HG02623 (cell line): ENCODE measurements around the gene MRPL43.
"Not testable (repeated sequence)": the region's sequence is repeated elsewhere in the genome, so short reads cannot be mapped to it uniquely, and the experiment has no call there.

Source experiments
- ATAC-seq: cut with Tn5 transposase; IDR thresholded peaks from one replicate; pipeline ENCODE4 v1.9.1; 2021; ENCODE audit warnings: moderate library complexity; ENCODE audit not compliant: unreplicated experiment

The MRPL43 gene

DNA sequence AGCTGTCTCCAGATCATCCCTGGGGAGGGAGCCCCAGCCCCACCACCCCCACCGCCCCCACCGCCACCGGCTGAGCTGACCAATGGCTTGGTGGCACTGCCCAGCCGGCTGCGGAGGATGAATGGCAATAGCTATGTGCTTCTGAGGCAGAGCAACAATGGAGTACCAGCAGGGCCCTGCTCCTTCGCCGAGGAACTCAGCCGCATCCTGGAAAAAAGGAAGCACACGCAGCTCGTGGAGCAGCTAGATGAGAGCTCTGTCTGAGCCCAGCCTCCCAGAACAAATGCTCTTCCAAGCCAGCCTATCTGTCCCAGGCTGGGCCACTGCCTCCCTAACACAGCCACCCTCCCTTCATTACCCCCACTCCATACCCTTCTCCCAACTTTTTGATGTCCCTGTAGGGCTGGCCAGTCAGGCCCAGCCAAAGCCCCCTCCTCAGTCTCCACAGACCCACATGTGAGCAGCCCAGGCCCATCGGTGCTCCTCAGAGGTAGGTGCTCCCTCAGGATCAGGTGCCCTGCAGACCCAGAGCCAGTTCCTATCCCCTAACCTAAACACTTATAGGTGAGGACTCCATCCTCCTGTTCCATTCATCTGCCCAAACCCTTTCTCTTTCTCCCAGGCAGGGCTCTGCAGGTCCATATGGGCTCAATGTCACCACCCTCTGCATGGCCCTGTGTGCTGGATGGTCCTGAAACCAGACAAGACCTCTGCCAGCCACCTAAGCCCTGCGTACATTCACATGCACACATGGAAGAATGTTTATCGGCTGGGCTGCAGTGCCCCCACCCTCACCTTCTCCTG lies 3.2 kb downstream of the MRPL43 start:
- ATAC-seq = no peak

DNA sequence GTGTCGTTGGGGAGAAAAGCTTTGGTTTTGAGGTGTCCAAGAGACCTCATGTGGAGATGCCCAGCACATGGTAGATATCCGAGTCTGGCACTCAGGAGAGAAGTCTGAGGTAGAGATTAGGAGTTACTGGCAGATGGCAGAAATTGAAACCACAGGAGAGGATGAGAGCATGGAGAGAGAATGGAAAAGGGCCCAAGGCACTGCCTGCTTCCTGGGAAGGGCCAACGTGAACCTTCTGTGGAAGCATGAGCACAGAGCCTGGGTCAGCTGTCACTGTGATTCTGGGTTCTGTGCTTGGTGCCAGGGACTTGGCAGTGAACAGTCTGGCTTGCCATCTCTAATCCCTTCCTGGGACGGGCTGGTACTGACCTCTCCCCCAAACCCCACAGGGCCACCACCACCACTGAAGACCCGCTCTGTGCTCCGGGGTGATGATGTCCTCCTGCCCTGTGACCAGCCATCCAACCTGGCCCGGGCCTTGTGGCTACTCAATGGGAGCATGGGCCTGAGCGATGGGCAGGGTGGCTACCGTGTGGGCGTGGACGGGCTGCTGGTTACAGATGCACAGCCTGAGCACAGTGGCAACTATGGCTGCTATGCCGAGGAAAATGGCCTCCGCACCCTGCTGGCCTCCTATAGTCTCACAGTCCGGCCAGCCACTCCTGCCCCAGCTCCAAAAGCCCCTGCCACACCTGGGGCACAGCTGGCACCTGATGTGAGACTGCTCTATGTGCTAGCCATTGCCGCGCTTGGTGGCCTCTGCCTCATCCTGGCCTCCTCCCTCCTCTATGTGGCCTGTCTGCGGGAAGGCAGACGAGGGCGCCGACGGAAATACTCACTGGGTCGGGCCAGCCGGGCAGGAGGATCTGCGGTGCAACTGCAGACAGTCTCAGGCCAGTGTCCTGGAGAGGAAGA lies 4.1 kb downstream of the MRPL43 start:
- ATAC-seq = no peak

- ATAC-seq = no peak
Measured at GRCh38 chr10:100981178-100981772, 6.0 kb downstream of the MRPL43 start.

- ATAC-seq = no peak
Measured at GRCh38 chr10:100980711-100981110, 6.6 kb downstream of the MRPL43 start.

DNA sequence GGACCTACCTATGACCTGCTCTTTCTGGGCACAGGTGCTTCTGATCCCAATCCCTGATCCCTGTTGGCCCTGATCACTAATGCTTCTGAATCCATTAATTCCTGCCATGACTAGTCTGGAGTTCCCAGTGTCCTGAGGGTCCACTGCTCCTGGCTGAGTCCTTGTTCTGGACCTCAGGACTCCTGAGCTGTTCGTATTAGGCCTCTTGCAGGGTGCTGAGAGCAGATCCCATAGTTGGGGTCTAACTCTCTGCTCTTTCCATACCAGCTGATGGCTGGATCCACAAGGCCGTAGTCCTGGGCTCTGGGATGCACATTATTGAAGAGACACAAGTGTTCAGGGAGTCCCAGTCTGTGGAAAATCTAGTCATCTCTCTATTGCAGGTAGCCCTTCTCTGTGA lies 7.0 kb downstream of the MRPL43 start:
- no peak for ATAC-seq

- no peak for ATAC-seq
Measured at GRCh38 chr10:100979791-100980272, 7.5 kb downstream of the MRPL43 start.

DNA sequence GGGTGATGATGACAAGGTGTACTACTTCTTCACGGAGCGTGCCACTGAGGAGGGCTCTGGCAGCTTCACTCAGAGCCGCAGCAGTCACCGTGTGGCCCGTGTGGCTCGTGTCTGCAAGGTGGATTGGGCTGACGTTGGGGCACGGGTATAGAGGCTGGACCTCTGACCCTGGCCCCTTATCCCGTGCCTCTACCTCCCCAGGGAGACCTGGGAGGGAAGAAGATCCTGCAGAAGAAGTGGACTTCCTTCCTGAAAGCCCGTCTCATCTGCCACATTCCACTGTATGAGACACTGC lies 8.4 kb downstream of the MRPL43 start:
- no peak for ATAC-seq

GRCh38 chr10:100978121-100978900 lies 9.0 kb downstream of the MRPL43 start:
- no peak for ATAC-seq

GRCh38 chr10:100977436-100977835 lies 9.9 kb downstream of the MRPL43 start:
- ATAC-seq = no peak

GRCh38 chr10:100976906-100977305 lies 10.4 kb downstream of the MRPL43 start:
- no peak for ATAC-seq

DNA sequence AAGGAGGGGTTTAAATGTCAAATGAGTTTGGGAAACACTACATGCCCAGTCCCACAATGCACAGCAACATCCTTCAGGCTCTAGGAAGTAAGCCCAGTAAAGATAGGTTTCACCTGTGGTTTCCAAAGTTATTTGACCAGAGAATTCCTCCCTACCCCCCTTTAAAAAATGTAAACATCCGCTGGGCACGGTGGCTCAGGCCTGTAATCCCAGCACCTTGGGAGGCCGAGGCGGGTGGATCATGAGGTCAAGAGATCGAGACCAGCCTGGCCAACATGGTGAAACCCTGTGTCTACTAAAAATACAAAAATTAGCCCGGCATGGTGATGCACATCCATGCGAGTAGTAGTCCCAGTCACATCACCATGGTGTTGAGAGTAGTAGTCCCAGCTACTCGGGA lies 11.9 kb downstream of the MRPL43 start:
- ATAC-seq = not testable (repeated sequence)

GRCh38 chr10:100972904-100973535 lies 14.3 kb downstream of the MRPL43 start:
- ATAC-seq = no peak

- no peak for ATAC-seq
Measured at GRCh38 chr10:100972115-100972903, 15.0 kb downstream of the MRPL43 start.

DNA sequence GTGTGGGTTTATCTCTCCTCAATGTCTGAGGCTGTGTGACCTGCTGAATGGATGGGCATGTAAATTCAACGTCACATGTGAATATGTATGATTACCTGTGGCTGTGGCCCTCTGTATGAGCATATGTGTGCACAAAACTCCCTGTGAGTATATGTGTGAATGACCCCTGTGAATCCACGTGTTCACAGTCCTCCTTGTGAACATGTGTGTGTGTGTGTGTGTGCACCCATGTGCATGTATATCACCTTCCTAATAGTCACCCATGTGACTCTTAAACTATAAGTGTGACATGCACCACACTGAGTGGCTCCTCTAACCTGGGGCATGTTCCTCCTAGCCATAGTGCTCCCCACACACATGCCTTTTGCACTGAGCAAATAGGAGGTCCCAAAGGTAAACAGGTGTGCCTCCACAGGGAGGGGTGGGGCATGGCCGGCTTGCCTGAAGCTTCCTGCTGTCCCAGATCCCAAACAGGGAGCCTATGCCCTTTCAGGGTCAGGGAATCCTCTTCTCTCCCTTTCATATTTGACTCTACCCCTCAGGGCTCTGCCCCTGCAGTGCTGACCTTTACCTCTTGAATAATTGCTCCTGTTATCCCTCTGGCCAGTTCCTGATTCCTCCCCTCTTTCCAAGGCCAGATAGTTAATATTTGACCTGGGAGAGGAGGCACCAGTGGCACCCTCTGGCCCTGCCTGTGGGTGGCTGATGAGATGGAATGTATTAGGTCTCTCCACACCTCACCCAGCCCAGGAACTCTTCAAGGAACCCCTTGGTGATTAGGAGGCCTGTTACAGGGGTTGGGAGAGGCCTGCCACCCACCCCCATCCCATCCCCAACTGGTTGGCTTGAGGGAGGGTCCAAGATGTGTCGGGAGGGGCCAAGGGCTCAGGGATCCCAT lies 16.1 kb downstream of the MRPL43 start:
- ATAC-seq = no peak

- no peak for ATAC-seq
Measured at GRCh38 chr10:100970076-100970913, 17.0 kb downstream of the MRPL43 start.

DNA sequence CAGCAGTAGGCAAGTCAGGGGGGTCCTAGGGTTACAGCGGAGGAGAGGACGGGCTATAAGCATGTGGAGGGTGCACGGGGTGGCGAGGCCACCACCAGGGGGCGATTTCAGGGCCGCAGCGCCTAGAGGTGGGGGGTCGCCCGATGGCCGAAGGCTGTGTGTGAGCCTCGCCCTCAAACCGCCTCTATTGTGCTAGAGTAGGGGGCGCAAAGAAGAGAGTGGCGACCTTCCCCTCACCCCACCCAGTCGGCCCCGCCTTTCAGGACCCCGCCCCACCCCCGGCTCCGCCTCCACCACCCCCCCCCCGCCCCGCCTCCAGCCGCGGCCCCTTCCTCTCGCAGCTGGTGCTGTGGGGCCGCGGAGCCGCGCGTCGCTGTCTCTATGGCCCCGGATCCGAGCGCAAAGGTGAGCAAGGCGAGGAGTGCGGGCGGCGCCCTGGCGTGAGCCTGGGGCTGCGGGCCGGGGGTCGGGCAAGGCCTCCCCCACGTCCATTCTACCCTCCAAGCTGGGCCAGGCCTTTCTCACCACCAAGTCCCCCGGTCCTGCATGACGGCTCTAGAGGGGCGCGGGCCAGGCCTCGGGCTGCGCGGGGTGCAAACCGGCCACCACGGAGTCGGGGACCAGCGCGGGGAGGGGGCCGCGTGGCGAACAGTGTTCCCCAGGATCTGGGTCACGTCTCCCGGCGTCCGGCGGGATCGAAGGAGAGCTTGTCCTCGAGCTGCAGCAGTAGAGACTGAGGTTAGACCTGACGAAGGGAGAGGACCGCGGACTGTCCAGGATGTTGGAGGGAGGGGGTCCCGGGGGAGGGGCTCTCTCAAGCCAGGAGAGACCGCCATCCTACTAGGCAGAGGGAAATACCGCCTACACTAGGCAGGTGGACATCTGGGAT lies 17.9 kb downstream of the MRPL43 start, which contains the start of gene SEMA4G:
TSS of gene SEMA4G (plus strand) at position 318 of the 889 bp plus-strand sequence. CDS start 3,409 bp downstream, outside the sequence.
- no peak for ATAC-seq

DNA sequence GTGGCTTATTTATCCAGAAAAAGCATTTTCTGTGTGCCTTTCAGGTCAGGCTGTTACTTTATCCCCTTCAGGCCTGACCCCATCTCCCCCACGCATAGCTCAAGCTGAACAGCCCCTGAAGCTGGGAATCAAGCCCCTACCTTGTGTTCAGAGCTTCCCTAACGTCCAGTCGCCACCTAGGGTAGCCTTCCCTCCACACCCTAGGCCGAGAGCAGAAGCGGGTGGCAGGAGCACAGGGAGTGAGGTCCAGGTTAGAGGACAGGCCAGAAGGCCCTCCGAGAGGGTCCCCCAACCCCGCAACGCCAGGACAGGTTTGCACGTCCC lies 18.5 kb downstream of the MRPL43 start:
- no peak for ATAC-seq
